A549 (cell line): Measurements from ENCODE around the gene DLG2. TPM values are rescaled to one million over a fixed set of nuclear protein-coding genes. Genes with fewer than 3 reads are reported as not detected.

Experiments
- ATAC-seq, 2 experiments: fragments of 200-7000 bp in 1 of 2; fragments of >200 bp in 1 of 2; cut with Nextera tagmentation in 1 of 2; cut with Tn5 transposase in 1 of 2; 3 replicates each; pipeline versions ENCODE4 v1.8.0 to v1.9.1; 2018 to 2020; ENCODE audit warnings: mild to moderate bottlenecking in 1 of 2, moderate library complexity in 1 of 2
- CTCF ChIA-PET: fragments of 300-600 bp; sonication (Branson Sonifier 250); formaldehyde crosslinking; extraction: SDS; loops from one replicate; lab custom pipeline; 2021; ENCODE audit warnings: antibody characterized with exemption, inconsistent platforms; lab: Yijun Ruan, JAX
- POLR2A ChIA-PET: fragments of 350-600 bp; formaldehyde crosslinking; extraction: SDS; loops from one replicate; lab custom pipeline; 2021; ENCODE audit warnings: antibody characterized with exemption, inconsistent platforms; lab: Yijun Ruan, JAX
- DNase-seq, 2 experiments: peaks; one replicate each; pipeline versions ENCODE4 v3.0.0 to v3.0.0-alpha.2; 2011 to 2016; ENCODE audit warnings: low read depth in 1 of 2, low spot score in 1 of 2
- FAIRE-seq: peaks from 2 replicates; lab custom pipeline; 2011; peaks lifted over from hg19 to GRCh38; lab: Jason Lieb, UNC
- H3K27ac ChIP-seq, 2 experiments: fragments of >200 bp; sonication (Bioruptor Twin); formaldehyde crosslinking; 3 replicates each; pipeline ENCODE4 v1.5.1; 2016 to 2017
- H3K4me1 ChIP-seq: fragments of >200 bp; sonication (Bioruptor Twin); formaldehyde crosslinking; 3 replicates; pipeline ENCODE4 v1.6.1; 2016
- H3K4me2 ChIP-seq: fragments of >200 bp; sonication (Bioruptor Twin); formaldehyde crosslinking; 3 replicates; pipeline ENCODE4 v1.6.1; 2016
- H3K4me3 ChIP-seq: fragments of >200 bp; sonication (Bioruptor Twin); formaldehyde crosslinking; 3 replicates; pipeline ENCODE4 v1.5.1; 2016
- H3K9me3 ChIP-seq: fragments of >200 bp; sonication (Bioruptor Twin); formaldehyde crosslinking; 3 replicates; pipeline ENCODE4 v1.6.1; 2016
- EP300 ChIP-seq, 2 experiments: fragments of >200 bp; sonication (Bioruptor Twin); formaldehyde crosslinking; IDR thresholded peaks; 2 replicates in 1 of 2; 3 replicates in 1 of 2; pipeline ENCODE4 v1.6.1; 2016 to 2017
- FOSB ChIP-seq: fragments of 250-450 bp; sonication (Bioruptor Pico); IDR thresholded peaks from 2 replicates; pipeline ENCODE4 v1.5.0; 2020; ENCODE audit warnings: mild to moderate bottlenecking, moderate library complexity
- FOSL2 ChIP-seq, 2 experiments: fragments of 450-650 bp in 1 of 2; fragments of >200 bp in 1 of 2; sonication (Bioruptor Twin) in 1 of 2; formaldehyde crosslinking; IDR thresholded peaks; 2 replicates each; pipeline versions ENCODE4 v1.5.0 to v1.6.1; 2016 to 2020; ENCODE audit warnings: mild to moderate bottlenecking in 1 of 2, moderate library complexity in 1 of 2
- GATA3 ChIP-seq: IDR thresholded peaks from 2 replicates; pipeline ENCODE4 v1.6.1; 2012; ENCODE audit warnings: borderline replicate concordance
- HDAC2 ChIP-seq: fragments of 200-600 bp; sonication (generic); IDR thresholded peaks from 2 replicates; pipeline ENCODE4 v1.6.1; 2016
- HEYL ChIP-seq: fragments of 250-450 bp; sonication (Bioruptor Pico); IDR thresholded peaks from 2 replicates; pipeline ENCODE4 v1.8.0; 2021; ENCODE audit warnings: mild to moderate bottlenecking, moderate library complexity
- HOXA7 ChIP-seq: fragments of 250-450 bp; sonication (Bioruptor Pico); IDR thresholded peaks from 2 replicates; pipeline ENCODE4 v1.5.0; 2020; ENCODE audit warnings: mild to moderate bottlenecking, moderate library complexity
- KDM1A ChIP-seq: fragments of 200-600 bp; sonication (generic); IDR thresholded peaks from 2 replicates; pipeline ENCODE4 v1.6.1; 2016; ENCODE audit warnings: low read depth, mild to moderate bottlenecking
- KDM5A ChIP-seq: fragments of 200-600 bp; sonication (generic); IDR thresholded peaks from 2 replicates; pipeline ENCODE4 v1.6.1; 2016; ENCODE audit warnings: antibody characterized with exemption, mild to moderate bottlenecking
- MYC ChIP-seq: IDR thresholded peaks from 2 replicates; pipeline ENCODE4 v1.6.1; 2012; ENCODE audit warnings: mild to moderate bottlenecking, inconsistent platforms, low read length, improper control_type of control experiment, borderline replicate concordance
- NPAS2 ChIP-seq: fragments of 250-450 bp; sonication (Bioruptor Pico); IDR thresholded peaks from 2 replicates; pipeline ENCODE4 v1.8.0; 2022; ENCODE audit warnings: mild to moderate bottlenecking, moderate library complexity, borderline replicate concordance
- RARB ChIP-seq: fragments of 250-450 bp; sonication (Bioruptor Pico); IDR thresholded peaks from 2 replicates; pipeline ENCODE4 v1.8.0; 2021; ENCODE audit warnings: mild to moderate bottlenecking, moderate library complexity
- RCOR1 ChIP-seq: fragments of 150-350 bp; IDR thresholded peaks from 2 replicates; pipeline ENCODE4 v1.6.1; 2014; ENCODE audit warnings: antibody characterized with exemption, low read length, low read depth
- RNF2 ChIP-seq: fragments of 200-600 bp; sonication (generic); IDR thresholded peaks from 2 replicates; pipeline ENCODE4 v1.6.1; 2016; ENCODE audit warnings: low read depth, mild to moderate bottlenecking, antibody characterized with exemption, moderate library complexity, borderline replicate concordance
- SMC3 ChIP-seq: fragments of >200 bp; sonication (Bioruptor Twin); formaldehyde crosslinking; IDR thresholded peaks from 3 replicates; pipeline ENCODE4 v1.6.1; 2018; ENCODE audit warnings: inconsistent platforms
- SREBF2 ChIP-seq: fragments of 450-650 bp; IDR thresholded peaks from 2 replicates; pipeline ENCODE4 v1.6.1; 2014; ENCODE audit warnings: mild to moderate bottlenecking, moderate library complexity
- ZC3H11A ChIP-seq: fragments of 450-650 bp; IDR thresholded peaks from 2 replicates; pipeline ENCODE4 v1.6.1; 2014; ENCODE audit warnings: antibody characterized with exemption, mild to moderate bottlenecking
- ZNF302 ChIP-seq: fragments of 250-450 bp; sonication (Bioruptor Pico); IDR thresholded peaks from 2 replicates; pipeline ENCODE4 v1.9.0; 2021; ENCODE audit warnings: inconsistent platforms, mild to moderate bottlenecking, moderate library complexity
- WGBS: methylation state at CpG from one replicate; pipeline ENCODE4 v1.1.6; 2017; ENCODE audit errors: missing lambda C conversion rate; 5-methylcytosine and 5-hydroxymethylcytosine counted together
- polyA plus RNA-seq, 4 experiments: library from polyadenylated mRNA; depleted of rRNA in 3 of 4; stranded (reverse); fragments of >200 nt; fragmentation: RNase III in 1 of 4; extraction: RNeasy Plus Mini Kit Qiagen cat#74134 plus additional on column Dnase treatment in 1 of 4; gene quantifications; 2 replicates in 3 of 4; 3 replicates in 1 of 4; pipeline ENCODE4 v1.2.3, GENCODE V29; 2011 to 2017
- TF ChIP-seq, protein P1 (sequence below): fragments of 250-450 bp; sonication (Bioruptor Pico); IDR thresholded peaks from 2 replicates; pipeline ENCODE4 v1.5.0; 2021; ENCODE audit warnings: mild to moderate bottlenecking, moderate library complexity, borderline replicate concordance
- TF ChIP-seq, protein P2 (sequence below): fragments of >200 bp; sonication (Bioruptor Twin); formaldehyde crosslinking; IDR thresholded peaks from 3 replicates; pipeline ENCODE4 v1.5.1; 2016
- TF ChIP-seq, protein P3 (sequence below): IDR thresholded peaks from 2 replicates; pipeline ENCODE4 v1.6.1; 2012; ENCODE audit warnings: low read depth, borderline replicate concordance
- TF ChIP-seq, protein P4 (sequence below): fragments of 200-600 bp; sonication (generic); IDR thresholded peaks from 2 replicates; pipeline ENCODE4 v1.6.1; 2016; ENCODE audit warnings: antibody characterized with exemption, mild to moderate bottlenecking, moderate library complexity

DLG2 gene
- polyA plus RNA-seq, 2 of the 4 experiments (the other 2 are of a cell fraction), result 0.26 to 0.79 TPM

DNA sequence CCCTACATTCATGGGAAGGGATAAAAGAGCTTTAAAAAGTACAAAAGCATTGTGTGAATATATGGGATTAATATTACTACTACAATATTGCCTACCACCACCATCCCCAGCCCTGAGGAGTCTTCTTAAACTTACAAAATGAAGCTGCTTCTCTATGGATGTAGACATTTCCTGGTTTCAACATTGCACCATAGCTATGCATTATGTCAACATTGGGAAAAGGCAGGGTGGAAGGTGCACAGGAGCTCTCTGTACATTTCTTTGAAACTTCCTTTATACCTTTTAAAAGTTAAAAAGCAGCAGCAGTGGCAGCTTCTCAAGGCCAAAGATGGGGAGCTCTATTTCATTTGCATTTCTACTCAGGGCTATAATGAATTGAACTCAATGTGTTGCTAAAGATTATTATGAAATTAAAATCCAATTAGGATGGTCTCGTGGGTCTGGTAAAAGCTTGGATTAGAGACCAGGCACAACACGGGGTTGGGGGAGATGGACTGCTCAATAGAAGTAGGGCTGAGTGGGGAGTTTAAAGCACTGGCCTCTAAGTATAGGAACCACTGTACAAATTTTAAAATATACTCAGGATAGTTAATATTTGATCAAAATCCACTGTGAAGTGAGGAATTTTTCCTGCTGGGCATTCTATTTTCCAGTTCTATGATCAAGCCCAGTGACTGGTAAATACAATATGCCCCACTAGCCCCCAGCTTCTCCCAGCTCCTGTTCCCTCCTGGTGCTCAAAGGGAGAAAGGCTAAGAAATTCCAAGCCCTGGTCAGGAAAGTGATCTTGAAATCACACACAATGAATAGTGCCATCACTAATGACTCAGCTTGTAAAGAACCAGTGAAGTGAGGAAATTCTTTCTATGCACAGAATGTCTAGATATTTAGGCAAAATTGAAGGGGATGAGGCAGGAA, 1978.3 kb downstream of the DLG2 start:
- no peaks in the 10 kb centered on the region for H3K9me3 ChIP-seq
- no peak for TF ChIP-seq NPAS2 (CRISPR knock-in tag)
- TF ChIP-seq, all 56 proteins: peak for 0
- Histone ChIP-seq H3K4me2 (no peak overlapping the region), H3K27ac (no peak overlapping the region), H3K4me3 (no peak overlapping the region), H3K4me1 (no peaks in the 10 kb centered on the region)
- POLR2A ChIA-PET, result no interaction called here
- ATAC-seq (no peak), FAIRE-seq (no peak), DNase-seq (peak in 1 of 2 experiments; percentile 6)
- 2% methylated on average over 2 of the region's 2 CpGs for WGBS
- CTCF ChIA-PET, result no interaction called here

DNA sequence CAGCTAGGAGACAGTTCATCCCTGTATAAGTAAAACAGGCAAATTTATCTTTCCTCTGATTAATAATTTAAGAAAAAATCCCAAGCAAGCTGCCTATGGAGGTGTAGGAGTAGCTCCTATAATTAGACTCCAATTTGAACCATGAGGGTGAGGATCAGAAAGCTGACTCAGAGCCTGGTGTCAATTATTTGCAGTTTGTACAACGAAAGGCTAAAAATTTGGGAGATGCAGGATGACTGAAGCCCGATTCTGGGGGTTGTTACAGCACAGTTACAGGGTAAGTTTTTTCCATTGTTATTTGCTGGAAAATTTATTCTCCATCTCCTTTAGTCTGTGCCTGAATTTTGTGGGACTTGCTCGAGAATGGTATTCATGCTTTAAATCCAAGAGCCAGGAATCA, 1981.6 kb downstream of the DLG2 start:
- H3K27ac ChIP-seq, result no peak overlapping the region
- H3K4me3 ChIP-seq, result no peak overlapping the region
- ChIA-PET POLR2A (no interaction called here), CTCF (no interaction called here)
- 4% methylated on average over 3 of the region's 3 CpGs for WGBS
- H3K4me2 ChIP-seq, result no peak overlapping the region
- no peaks in the 10 kb centered on the region for H3K9me3 ChIP-seq
- TF ChIP-seq FOSB (CRISPR knock-in tag) (no peak), EP300 (IDR thresholded peaks at IDR 0.05) (no peak), SMC3 (no peak), HDAC2 (no peak), RCOR1 (no peak), RARB (CRISPR knock-in tag) (no peak), ZNF302 (no peak), SREBF2 (no peak), FOSL2 (IDR thresholded peaks at IDR 0.05) (no peak), FOSL2 (CRISPR knock-in tag; IDR thresholded peaks at IDR 0.05) (no peak)
- TF ChIP-seq, protein P1, sequence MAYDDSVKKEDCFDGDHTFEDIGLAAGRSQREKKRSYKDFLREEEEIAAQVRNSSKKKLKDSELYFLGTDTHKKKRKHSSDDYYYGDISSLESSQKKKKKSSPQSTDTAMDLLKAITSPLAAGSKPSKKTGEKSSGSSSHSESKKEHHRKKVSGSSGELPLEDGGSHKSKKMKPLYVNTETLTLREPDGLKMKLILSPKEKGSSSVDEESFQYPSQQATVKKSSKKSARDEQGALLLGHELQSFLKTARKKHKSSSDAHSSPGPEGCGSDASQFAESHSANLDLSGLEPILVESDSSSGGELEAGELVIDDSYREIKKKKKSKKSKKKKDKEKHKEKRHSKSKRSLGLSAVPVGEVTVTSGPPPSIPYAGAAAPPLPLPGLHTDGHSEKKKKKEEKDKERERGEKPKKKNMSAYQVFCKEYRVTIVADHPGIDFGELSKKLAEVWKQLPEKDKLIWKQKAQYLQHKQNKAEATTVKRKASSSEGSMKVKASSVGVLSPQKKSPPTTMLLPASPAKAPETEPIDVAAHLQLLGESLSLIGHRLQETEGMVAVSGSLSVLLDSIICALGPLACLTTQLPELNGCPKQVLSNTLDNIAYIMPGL (CRISPR knock-in tag), result no peak
- no peak for FAIRE-seq
- ATAC-seq, result no peak
- no peak for DNase-seq
- no peaks in the 10 kb centered on the region for H3K4me1 ChIP-seq

DNA sequence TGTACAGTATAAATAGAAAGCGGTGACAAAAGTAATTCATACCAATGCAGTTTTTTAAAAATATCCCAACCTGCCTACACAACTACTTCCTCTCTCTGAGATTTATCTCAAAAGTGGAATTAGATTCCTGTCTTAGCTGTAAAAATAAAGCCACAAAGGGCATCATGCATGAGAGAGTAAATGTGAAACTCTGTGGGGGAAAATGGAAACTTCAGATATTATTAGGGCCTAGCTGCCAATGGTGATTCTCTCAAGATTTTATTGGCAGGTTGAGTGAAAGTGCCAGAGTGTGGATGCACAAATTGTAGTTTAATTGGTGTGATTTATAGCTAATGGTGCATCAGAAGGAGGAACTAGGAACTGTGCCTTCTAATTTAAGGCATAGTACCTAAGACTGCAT, 1984.0 kb downstream of the DLG2 start:
- 34% methylated on average over 1 of the region's 1 CpG for WGBS
- FAIRE-seq (no peak), DNase-seq (no peak), ATAC-seq (no peak)
- Histone ChIP-seq H3K27ac (no peak overlapping the region), H3K4me1 (no peaks in the 10 kb centered on the region), H3K4me2 (no peak overlapping the region), H3K4me3 (no peak overlapping the region), H3K9me3 (no peaks in the 10 kb centered on the region)
- TF ChIP-seq, protein P2, sequence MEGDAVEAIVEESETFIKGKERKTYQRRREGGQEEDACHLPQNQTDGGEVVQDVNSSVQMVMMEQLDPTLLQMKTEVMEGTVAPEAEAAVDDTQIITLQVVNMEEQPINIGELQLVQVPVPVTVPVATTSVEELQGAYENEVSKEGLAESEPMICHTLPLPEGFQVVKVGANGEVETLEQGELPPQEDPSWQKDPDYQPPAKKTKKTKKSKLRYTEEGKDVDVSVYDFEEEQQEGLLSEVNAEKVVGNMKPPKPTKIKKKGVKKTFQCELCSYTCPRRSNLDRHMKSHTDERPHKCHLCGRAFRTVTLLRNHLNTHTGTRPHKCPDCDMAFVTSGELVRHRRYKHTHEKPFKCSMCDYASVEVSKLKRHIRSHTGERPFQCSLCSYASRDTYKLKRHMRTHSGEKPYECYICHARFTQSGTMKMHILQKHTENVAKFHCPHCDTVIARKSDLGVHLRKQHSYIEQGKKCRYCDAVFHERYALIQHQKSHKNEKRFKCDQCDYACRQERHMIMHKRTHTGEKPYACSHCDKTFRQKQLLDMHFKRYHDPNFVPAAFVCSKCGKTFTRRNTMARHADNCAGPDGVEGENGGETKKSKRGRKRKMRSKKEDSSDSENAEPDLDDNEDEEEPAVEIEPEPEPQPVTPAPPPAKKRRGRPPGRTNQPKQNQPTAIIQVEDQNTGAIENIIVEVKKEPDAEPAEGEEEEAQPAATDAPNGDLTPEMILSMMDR, result no peak
- TF ChIP-seq RCOR1 (no peak), SMC3 (no peak), KDM5A (no peak), MYC (no peak)
- TF ChIP-seq, all 56 proteins: peak for 0
- ChIA-PET POLR2A (interaction anchor here (0.5 kb wide), 1 partner anchor 106 kb away, joined by 3 read pairs; no protein-coding TSS in a partner anchor), CTCF (no interaction called here)

DNA sequence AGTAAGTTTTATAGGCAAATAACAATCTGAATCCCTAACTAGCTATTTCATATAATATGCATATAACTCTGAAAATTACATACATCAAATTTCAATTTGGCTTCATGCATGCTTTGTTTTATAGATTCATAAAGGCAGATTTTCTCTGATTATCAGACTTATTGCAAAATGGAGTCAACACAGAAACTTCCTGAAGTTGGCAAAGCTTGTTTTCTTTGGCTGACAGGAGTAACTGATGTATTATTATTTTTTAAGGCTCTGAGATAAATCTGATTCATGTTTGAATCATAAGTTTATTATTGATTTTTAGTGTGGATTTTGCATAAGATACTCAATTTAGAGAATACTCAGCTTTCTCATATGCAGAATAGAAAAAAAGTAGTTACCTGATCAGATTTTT, 1984.6 kb downstream of the DLG2 start:
- ChIA-PET CTCF (no interaction called here), POLR2A (no interaction called here)
- DNase-seq (no peak), FAIRE-seq (no peak), ATAC-seq (no peak)
- Histone ChIP-seq H3K9me3 (no peaks in the 10 kb centered on the region), H3K4me3 (no peak overlapping the region), H3K27ac (no peak overlapping the region), H3K4me1 (no peaks in the 10 kb centered on the region), H3K4me2 (no peak overlapping the region)
- TF ChIP-seq HOXA7 (CRISPR knock-in tag), result no peak
- no peak for TF ChIP-seq RNF2
- TF ChIP-seq KDM1A, result no peak
- TF ChIP-seq ZC3H11A, result no peak
- no peak for TF ChIP-seq GATA3
- TF ChIP-seq HEYL (CRISPR knock-in tag), result no peak
- TF ChIP-seq, protein P3, sequence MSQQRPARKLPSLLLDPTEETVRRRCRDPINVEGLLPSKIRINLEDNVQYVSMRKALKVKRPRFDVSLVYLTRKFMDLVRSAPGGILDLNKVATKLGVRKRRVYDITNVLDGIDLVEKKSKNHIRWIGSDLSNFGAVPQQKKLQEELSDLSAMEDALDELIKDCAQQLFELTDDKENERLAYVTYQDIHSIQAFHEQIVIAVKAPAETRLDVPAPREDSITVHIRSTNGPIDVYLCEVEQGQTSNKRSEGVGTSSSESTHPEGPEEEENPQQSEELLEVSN, result no peak
- TF ChIP-seq, protein P4, sequence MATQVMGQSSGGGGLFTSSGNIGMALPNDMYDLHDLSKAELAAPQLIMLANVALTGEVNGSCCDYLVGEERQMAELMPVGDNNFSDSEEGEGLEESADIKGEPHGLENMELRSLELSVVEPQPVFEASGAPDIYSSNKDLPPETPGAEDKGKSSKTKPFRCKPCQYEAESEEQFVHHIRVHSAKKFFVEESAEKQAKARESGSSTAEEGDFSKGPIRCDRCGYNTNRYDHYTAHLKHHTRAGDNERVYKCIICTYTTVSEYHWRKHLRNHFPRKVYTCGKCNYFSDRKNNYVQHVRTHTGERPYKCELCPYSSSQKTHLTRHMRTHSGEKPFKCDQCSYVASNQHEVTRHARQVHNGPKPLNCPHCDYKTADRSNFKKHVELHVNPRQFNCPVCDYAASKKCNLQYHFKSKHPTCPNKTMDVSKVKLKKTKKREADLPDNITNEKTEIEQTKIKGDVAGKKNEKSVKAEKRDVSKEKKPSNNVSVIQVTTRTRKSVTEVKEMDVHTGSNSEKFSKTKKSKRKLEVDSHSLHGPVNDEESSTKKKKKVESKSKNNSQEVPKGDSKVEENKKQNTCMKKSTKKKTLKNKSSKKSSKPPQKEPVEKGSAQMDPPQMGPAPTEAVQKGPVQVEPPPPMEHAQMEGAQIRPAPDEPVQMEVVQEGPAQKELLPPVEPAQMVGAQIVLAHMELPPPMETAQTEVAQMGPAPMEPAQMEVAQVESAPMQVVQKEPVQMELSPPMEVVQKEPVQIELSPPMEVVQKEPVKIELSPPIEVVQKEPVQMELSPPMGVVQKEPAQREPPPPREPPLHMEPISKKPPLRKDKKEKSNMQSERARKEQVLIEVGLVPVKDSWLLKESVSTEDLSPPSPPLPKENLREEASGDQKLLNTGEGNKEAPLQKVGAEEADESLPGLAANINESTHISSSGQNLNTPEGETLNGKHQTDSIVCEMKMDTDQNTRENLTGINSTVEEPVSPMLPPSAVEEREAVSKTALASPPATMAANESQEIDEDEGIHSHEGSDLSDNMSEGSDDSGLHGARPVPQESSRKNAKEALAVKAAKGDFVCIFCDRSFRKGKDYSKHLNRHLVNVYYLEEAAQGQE, result no peak
